ENCODE results near the gene ZMYM1. TPM values are rescaled to one million over a fixed set of nuclear protein-coding genes. Genes with fewer than 3 reads are reported as not detected.

The ZMYM1 gene
- total RNA-seq, 1 donor from 2014 or later, result 29.1 TPM

GRCh38 chr1:35043498-35043897 is 35.7 kb upstream of the ZMYM1 start:
- Mint-ChIP-seq H3K4me3 (ENCODE audit: unreplicated experiment) (no peak overlapping the region), H3K4me1 (ENCODE audit: unreplicated experiment) (no peaks in the 10 kb centered on the region), H3K9me3 (ENCODE audit: unreplicated experiment) (no peaks in the 10 kb centered on the region), H3K36me3 (ENCODE audit: low read depth, unreplicated experiment) (no peaks in the 10 kb centered on the region), H3K27me3 (ENCODE audit: unreplicated experiment) (no peaks in the 10 kb centered on the region), H3K27ac (ENCODE audit: unreplicated experiment) (no peak overlapping the region)
- TF ChIP-seq CTCF (IDR thresholded peaks at IDR 0.05; ENCODE audit: unreplicated experiment), result no peak
- DNase-seq (ENCODE audit: low spot score), result no peak

- TF ChIP-seq CTCF (IDR thresholded peaks at IDR 0.05; ENCODE audit: unreplicated experiment), result no peak
- Mint-ChIP-seq H3K36me3 (ENCODE audit: low read depth, unreplicated experiment) (no peaks in the 10 kb centered on the region), H3K27me3 (ENCODE audit: unreplicated experiment) (no peaks in the 10 kb centered on the region), H3K4me1 (ENCODE audit: unreplicated experiment) (no peaks in the 10 kb centered on the region), H3K4me3 (ENCODE audit: unreplicated experiment) (no peak overlapping the region), H3K27ac (ENCODE audit: unreplicated experiment) (no peak overlapping the region), H3K9me3 (ENCODE audit: unreplicated experiment) (no peaks in the 10 kb centered on the region)
- DNase-seq (ENCODE audit: low spot score), result no peak
Observed at GRCh38 chr1:35044431-35044830, 34.8 kb upstream of the ZMYM1 start.

GRCh38 chr1:35046730-35047129 is 32.5 kb upstream of the ZMYM1 start:
- TF ChIP-seq CTCF (IDR thresholded peaks at IDR 0.05; ENCODE audit: unreplicated experiment), result no peak
- Mint-ChIP-seq H3K36me3 (ENCODE audit: low read depth, unreplicated experiment) (no peaks in the 10 kb centered on the region), H3K4me1 (ENCODE audit: unreplicated experiment) (no peaks in the 10 kb centered on the region), H3K27ac (ENCODE audit: unreplicated experiment) (no peak overlapping the region), H3K9me3 (ENCODE audit: unreplicated experiment) (no peaks in the 10 kb centered on the region), H3K27me3 (ENCODE audit: unreplicated experiment) (peaks cover 2% of the 10 kb centered on the region), H3K4me3 (ENCODE audit: unreplicated experiment) (no peak overlapping the region)
- no peak for DNase-seq (ENCODE audit: low spot score)

GRCh38 chr1:35047188-35047858 is 31.9 kb upstream of the ZMYM1 start:
- no peak overlapping the region for H3K27ac Mint-ChIP-seq (ENCODE audit: unreplicated experiment)
- no peaks in the 10 kb centered on the region for H3K36me3 Mint-ChIP-seq (ENCODE audit: low read depth, unreplicated experiment)
- no peak for TF ChIP-seq CTCF (IDR thresholded peaks at IDR 0.05; ENCODE audit: unreplicated experiment)
- H3K4me1 Mint-ChIP-seq (ENCODE audit: unreplicated experiment), result no peaks in the 10 kb centered on the region
- peaks cover 4% of the 10 kb centered on the region for H3K27me3 Mint-ChIP-seq (ENCODE audit: unreplicated experiment)
- no peak for DNase-seq (ENCODE audit: low spot score)
- H3K4me3 Mint-ChIP-seq (ENCODE audit: unreplicated experiment), result no peak overlapping the region
- H3K9me3 Mint-ChIP-seq (ENCODE audit: unreplicated experiment), result no peaks in the 10 kb centered on the region

- H3K9me3 Mint-ChIP-seq (ENCODE audit: unreplicated experiment), result no peaks in the 10 kb centered on the region
- no peak for TF ChIP-seq CTCF (IDR thresholded peaks at IDR 0.05; ENCODE audit: unreplicated experiment)
- no peak for DNase-seq (ENCODE audit: low spot score)
- H3K36me3 Mint-ChIP-seq (ENCODE audit: low read depth, unreplicated experiment), result no peaks in the 10 kb centered on the region
- H3K27ac Mint-ChIP-seq (ENCODE audit: unreplicated experiment), result no peak overlapping the region
- no peak overlapping the region for H3K4me3 Mint-ChIP-seq (ENCODE audit: unreplicated experiment)
- H3K4me1 Mint-ChIP-seq (ENCODE audit: unreplicated experiment), result no peaks in the 10 kb centered on the region
- peaks cover 4% of the 10 kb centered on the region for H3K27me3 Mint-ChIP-seq (ENCODE audit: unreplicated experiment)
Observed at GRCh38 chr1:35049116-35049515, 30.1 kb upstream of the ZMYM1 start.

All from endothelial cell (in vitro differentiated cells).